Upper lobe of left lung (tissue), 6 donors: ENCODE results near the gene XIRP2. TPM values are rescaled to one million over a fixed set of nuclear protein-coding genes. Genes with fewer than 3 reads are reported as not detected.
"Not testable (repeated sequence)": the region's sequence is repeated elsewhere in the genome, so short reads cannot be mapped to it uniquely, and the experiment has no call there.

Source experiments
- ATAC-seq, 2 donors: fragments of 200-7000 bp; cut with Tn5 transposase; one replicate each; pipeline ENCODE4 v1.9.1; 2022; ENCODE audit warnings: mild to moderate bottlenecking in 2 of 2, moderate library complexity in 2 of 2; ENCODE audit not compliant: low FRiP score in 2 of 2
- DNase-seq, 2 donors: peaks; one replicate each; pipeline ENCODE4 v3.0.0-alpha.2; 2019 to 2020
- H3K27ac ChIP-seq, 4 donors: fragments of 200-600 bp; sonication (generic); one replicate each; pipeline ENCODE4 v1.5.1; 2016 to 2019
- H3K27me3 ChIP-seq, 4 donors: fragments of 200-600 bp; sonication (generic); one replicate each; pipeline ENCODE4 v1.5.1; 2017 to 2019
- H3K36me3 ChIP-seq, 4 donors: fragments of 200-600 bp; sonication (generic); one replicate each; pipeline ENCODE4 v1.5.1; 2016 to 2019
- H3K4me1 ChIP-seq, 4 donors: fragments of 200-600 bp; sonication (generic); one replicate each; pipeline ENCODE4 v1.5.1; 2018 to 2019
- H3K4me3 ChIP-seq, 4 donors: fragments of 200-600 bp; sonication (generic); one replicate each; pipeline ENCODE4 v1.5.1; 2017 to 2019; ENCODE audit warnings: mild to moderate bottlenecking in 2 of 4, moderate library complexity in 1 of 4
- H3K9me3 ChIP-seq, 4 donors: fragments of 200-600 bp; sonication (generic); one replicate each; pipeline ENCODE4 v1.5.1; 2018 to 2019
- EP300 ChIP-seq, 4 donors: sonication (generic); formaldehyde crosslinking; IDR thresholded peaks; one replicate each; pipeline ENCODE4 v1.5.1; 2017; ENCODE audit warnings: antibody characterized with exemption in 4 of 4, control low read depth in 2 of 4
- POLR2A ChIP-seq, 4 donors: fragments of 450-650 bp; IDR thresholded peaks; one replicate each; pipeline ENCODE4 v1.5.1; 2016 to 2017; ENCODE audit warnings: antibody characterized with exemption in 4 of 4, mild to moderate bottlenecking in 2 of 4
- POLR2AphosphoS5 ChIP-seq, 2 donors: sonication (generic); formaldehyde crosslinking; IDR thresholded peaks; one replicate each; pipeline ENCODE4 v1.5.1; 2017; ENCODE audit warnings: antibody characterized with exemption in 2 of 2
- WGBS, 2 donors: methylation state at CpG; one replicate each; pipeline ENCODE4 v1.1.5; 2017 to 2018; 5-methylcytosine and 5-hydroxymethylcytosine counted together
- total RNA-seq, 6 donors: library from RNA; depleted of rRNA in 4 of 6; stranded (reverse); fragments of >200 nt in 4 of 6; gene quantifications; one replicate each; pipeline versions ENCODE4 v1.1.0 to v1.2.1, GENCODE V29; 2016 to 2021
- TF ChIP-seq, protein P1 (sequence below), 6 experiments: fragments of 450-650 bp in 4 of 6; fragments of 200-600 bp in 2 of 6; sonication (generic) in 2 of 6; IDR thresholded peaks; one replicate each; pipeline ENCODE4 v1.5.1; 2016 to 2019; ENCODE audit warnings: antibody characterized with exemption in 6 of 6
- donor health status: DM: no; HTN: no; CAD: no; lungs with moderate emphysema.
- donor health status: DM: no; HTN: yes; CAD: no; lungs with severe emphysema.

The XIRP2 gene
- total RNA-seq, 6 donors from 2014 or later, result under 0.01 to 0.89 (median 0.33) TPM; not detected in 2

DNA sequence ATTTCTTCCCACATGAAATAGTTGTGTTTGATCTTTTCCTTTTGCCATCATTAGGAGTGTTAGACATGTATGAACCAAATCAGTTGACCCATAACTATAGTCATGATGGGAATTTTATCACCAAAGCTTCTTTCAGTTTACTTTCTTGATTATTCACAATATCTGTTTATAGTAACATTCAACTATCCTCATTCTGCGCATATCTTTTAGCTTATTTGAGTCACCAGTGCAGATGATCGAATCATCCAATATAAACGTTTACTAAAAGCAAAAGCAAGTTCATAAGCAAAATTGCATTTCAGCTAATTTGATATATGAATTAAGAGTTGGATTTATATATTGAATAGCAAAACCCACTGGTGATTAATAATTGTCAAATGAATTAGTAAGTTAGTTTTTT is 216.4 kb downstream of the XIRP2 start:
- no peak for DNase-seq
- Histone ChIP-seq H3K9me3 (no peaks in the 10 kb centered on the region), H3K4me3 (no peak overlapping the region), H3K4me1 (no peaks in the 10 kb centered on the region), H3K36me3 (no peaks in the 10 kb centered on the region), H3K27me3 (no peaks in the 10 kb centered on the region), H3K27ac (no peak overlapping the region)
- no peak for ATAC-seq
- TF ChIP-seq EP300 (IDR thresholded peaks at IDR 0.05) (no peak), POLR2A (IDR thresholded peaks at IDR 0.05) (no peak)
- TF ChIP-seq, protein P1, sequence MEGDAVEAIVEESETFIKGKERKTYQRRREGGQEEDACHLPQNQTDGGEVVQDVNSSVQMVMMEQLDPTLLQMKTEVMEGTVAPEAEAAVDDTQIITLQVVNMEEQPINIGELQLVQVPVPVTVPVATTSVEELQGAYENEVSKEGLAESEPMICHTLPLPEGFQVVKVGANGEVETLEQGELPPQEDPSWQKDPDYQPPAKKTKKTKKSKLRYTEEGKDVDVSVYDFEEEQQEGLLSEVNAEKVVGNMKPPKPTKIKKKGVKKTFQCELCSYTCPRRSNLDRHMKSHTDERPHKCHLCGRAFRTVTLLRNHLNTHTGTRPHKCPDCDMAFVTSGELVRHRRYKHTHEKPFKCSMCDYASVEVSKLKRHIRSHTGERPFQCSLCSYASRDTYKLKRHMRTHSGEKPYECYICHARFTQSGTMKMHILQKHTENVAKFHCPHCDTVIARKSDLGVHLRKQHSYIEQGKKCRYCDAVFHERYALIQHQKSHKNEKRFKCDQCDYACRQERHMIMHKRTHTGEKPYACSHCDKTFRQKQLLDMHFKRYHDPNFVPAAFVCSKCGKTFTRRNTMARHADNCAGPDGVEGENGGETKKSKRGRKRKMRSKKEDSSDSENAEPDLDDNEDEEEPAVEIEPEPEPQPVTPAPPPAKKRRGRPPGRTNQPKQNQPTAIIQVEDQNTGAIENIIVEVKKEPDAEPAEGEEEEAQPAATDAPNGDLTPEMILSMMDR (IDR thresholded peaks at IDR 0.05), result no peak
- WGBS, 2 donors, result 75 to 78% methylated on average over 3 of the region's 3 CpGs

DNA sequence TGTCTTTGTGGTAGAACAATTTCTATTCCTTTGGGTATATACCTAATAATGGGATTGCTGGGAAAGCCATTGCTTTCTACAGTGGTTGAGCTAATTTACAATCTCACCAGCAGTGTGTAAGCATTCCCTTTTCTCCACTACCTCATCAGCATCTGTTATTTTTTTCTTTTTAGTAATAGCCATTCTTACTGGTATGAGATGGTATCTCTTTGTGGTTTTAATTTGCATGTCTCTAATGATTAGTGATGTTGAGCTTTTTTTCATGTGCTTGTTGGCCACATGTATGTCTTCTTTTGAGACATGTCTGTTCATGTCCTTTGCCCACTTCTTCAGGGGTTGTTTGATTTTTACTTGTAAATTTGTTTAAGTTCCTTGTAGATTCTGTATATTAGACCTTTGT is 221.4 kb downstream of the XIRP2 start:
- not testable (repeated sequence) for H3K4me1 ChIP-seq, H3K9me3 ChIP-seq, H3K36me3 ChIP-seq, H3K27me3 ChIP-seq, H3K27ac ChIP-seq, DNase-seq, H3K4me3 ChIP-seq, ATAC-seq

DNA sequence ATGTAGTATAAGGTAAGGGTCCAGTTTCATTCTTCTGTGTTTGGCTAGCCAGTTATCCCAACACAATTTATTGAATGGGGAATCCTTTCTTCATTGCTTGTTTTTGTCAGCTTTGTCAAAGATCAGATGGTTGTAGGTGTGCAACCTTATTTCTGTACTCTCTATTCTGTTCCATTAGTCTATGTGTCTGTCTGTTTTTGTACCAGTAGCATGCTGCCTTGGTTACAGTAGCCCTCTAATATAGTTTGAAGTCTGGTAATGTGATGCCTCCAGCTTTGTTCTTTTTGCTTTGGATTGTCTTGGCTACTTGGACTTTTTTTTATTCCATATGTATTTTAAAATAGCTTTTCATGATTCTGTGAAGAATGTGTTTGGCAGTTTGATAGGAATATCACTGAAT is 222.1 kb downstream of the XIRP2 start:
- no peaks in the 10 kb centered on the region for H3K36me3 ChIP-seq
- no peaks in the 10 kb centered on the region for H3K4me1 ChIP-seq
- no peak overlapping the region for H3K4me3 ChIP-seq
- no peak overlapping the region for H3K27ac ChIP-seq
- TF ChIP-seq, protein P1 (IDR thresholded peaks at IDR 0.05), result no peak
- no peak for TF ChIP-seq EP300 (IDR thresholded peaks at IDR 0.05)
- no peak for TF ChIP-seq POLR2A (IDR thresholded peaks at IDR 0.05)
- no peak for TF ChIP-seq POLR2AphosphoS5 (IDR thresholded peaks at IDR 0.05)
- H3K27me3 ChIP-seq, result no peaks in the 10 kb centered on the region
- ATAC-seq, result no peak
- no peak for DNase-seq
- no peaks in the 10 kb centered on the region for H3K9me3 ChIP-seq

DNA sequence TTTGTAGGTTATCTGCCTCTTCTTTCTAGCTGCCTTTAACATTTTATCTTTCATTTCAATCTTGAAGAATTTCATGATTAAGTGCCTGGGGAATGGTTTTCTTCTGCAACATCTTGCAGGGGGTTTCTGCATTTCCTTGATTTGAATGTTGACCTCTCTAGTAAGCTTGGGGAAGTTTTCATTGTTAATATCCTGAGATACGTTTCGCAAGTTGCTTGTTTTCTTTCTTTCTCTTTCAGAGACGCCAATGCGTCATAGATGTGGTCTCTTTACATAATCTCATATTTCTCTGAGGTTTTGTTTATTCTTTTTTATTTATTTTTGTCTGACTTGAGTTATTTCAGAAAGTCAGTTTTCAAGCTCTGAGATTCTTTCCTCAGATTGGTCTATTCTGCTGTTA is 225.7 kb downstream of the XIRP2 start:
- TF ChIP-seq EP300 (IDR thresholded peaks at IDR 0.05), result no peak
- TF ChIP-seq POLR2AphosphoS5 (IDR thresholded peaks at IDR 0.05), result no peak
- no peak for TF ChIP-seq POLR2A (IDR thresholded peaks at IDR 0.05)
- TF ChIP-seq, protein P1 (IDR thresholded peaks at IDR 0.05), result no peak
- Histone ChIP-seq H3K36me3 (no peaks in the 10 kb centered on the region), H3K9me3 (no peaks in the 10 kb centered on the region), H3K27me3 (no peaks in the 10 kb centered on the region), H3K4me1 (no peaks in the 10 kb centered on the region), H3K4me3 (no peak overlapping the region), H3K27ac (no peak overlapping the region)
- DNase-seq, result no peak
- WGBS, 2 donors, result 60 to 68% methylated on average over 4 of the region's 4 CpGs
- no peak for ATAC-seq

DNA sequence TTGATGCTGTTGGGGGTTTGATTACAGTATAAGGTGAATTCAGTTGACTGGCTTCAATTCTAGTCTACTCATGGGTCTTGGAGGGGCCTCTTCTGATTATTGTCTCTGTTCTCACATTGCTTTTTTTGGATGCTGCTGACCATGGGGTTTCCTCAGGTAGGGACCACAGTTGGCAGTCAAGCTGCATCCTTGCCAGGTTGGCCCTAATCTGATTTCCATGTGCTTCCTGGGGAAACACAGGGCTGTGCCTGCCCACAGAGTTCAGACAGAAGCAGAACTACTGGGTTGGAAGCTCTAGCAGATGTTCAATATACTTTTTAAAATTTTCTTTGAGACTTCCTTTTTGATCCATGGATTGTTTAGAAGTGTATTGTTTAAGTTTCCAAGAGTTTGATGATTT is 227.3 kb downstream of the XIRP2 start:
- DNase-seq (no peak), ATAC-seq (no peak)
- no peaks in the 10 kb centered on the region for H3K36me3 ChIP-seq
- no peaks in the 10 kb centered on the region for H3K27me3 ChIP-seq
- no peaks in the 10 kb centered on the region for H3K4me1 ChIP-seq
- no peak overlapping the region for H3K27ac ChIP-seq
- TF ChIP-seq, protein P1 (IDR thresholded peaks at IDR 0.05), result no peak
- no peak for TF ChIP-seq POLR2AphosphoS5 (IDR thresholded peaks at IDR 0.05)
- no peak for TF ChIP-seq POLR2A (IDR thresholded peaks at IDR 0.05)
- no peak for TF ChIP-seq EP300 (IDR thresholded peaks at IDR 0.05)
- H3K9me3 ChIP-seq, result no peaks in the 10 kb centered on the region
- H3K4me3 ChIP-seq, result no peak overlapping the region
